GM12801 (cell line): ENCODE measurements around the gene C1orf198.

Source experiments
- TF ChIP-seq, protein P1 (sequence below): IDR thresholded peaks from one replicate; pipeline ENCODE4 v1.5.1; 2011; ENCODE audit warnings: control low read depth; ENCODE audit not compliant: insufficient read length; ENCODE audit errors: extremely low read depth

The C1orf198 gene

DNA sequence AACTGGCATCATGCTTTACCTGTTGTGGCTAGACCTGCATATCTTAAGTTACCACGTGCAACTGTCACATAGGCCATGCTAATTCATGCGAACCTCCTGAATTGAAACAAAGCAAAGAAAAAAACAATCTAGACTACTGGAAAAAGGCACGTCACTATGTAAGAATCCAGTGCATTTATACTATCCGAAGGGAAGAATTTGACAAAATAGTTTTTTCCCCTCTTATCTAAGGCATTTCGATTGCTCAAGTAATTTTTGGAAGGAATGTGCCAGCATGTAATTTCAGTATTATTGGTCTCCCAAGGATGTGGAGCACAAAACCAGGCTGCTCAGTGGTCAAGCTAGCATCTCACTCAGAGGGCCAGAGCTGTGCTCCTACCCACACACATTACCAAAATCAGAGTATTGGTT is 31.5 kb upstream of the C1orf198 start:
- TF ChIP-seq, protein P1, sequence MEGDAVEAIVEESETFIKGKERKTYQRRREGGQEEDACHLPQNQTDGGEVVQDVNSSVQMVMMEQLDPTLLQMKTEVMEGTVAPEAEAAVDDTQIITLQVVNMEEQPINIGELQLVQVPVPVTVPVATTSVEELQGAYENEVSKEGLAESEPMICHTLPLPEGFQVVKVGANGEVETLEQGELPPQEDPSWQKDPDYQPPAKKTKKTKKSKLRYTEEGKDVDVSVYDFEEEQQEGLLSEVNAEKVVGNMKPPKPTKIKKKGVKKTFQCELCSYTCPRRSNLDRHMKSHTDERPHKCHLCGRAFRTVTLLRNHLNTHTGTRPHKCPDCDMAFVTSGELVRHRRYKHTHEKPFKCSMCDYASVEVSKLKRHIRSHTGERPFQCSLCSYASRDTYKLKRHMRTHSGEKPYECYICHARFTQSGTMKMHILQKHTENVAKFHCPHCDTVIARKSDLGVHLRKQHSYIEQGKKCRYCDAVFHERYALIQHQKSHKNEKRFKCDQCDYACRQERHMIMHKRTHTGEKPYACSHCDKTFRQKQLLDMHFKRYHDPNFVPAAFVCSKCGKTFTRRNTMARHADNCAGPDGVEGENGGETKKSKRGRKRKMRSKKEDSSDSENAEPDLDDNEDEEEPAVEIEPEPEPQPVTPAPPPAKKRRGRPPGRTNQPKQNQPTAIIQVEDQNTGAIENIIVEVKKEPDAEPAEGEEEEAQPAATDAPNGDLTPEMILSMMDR, result no peak

GRCh38 chr1:230898748-230899147 is 30.4 kb upstream of the C1orf198 start:
- TF ChIP-seq, protein P1, result no peak

DNA sequence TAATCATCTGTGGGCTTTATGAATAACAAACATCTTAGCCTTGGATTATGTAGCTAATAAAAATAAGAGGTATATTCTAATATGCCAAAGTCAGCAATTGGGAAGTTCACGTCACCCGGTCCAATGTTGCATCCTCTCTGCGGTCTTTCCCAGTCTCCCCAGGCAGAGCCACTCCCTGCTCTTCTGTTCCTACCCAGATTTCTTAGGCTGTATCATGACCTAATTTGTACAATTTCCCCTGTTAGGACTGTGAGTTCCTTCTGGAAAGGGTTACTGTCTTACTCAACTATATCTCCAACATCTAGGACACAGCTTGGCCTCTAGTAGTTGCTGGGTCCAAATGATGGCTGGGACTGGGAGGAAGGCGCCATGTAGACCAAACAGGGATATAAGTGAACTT is 29.8 kb upstream of the C1orf198 start:
- TF ChIP-seq, protein P1, result no peak

DNA sequence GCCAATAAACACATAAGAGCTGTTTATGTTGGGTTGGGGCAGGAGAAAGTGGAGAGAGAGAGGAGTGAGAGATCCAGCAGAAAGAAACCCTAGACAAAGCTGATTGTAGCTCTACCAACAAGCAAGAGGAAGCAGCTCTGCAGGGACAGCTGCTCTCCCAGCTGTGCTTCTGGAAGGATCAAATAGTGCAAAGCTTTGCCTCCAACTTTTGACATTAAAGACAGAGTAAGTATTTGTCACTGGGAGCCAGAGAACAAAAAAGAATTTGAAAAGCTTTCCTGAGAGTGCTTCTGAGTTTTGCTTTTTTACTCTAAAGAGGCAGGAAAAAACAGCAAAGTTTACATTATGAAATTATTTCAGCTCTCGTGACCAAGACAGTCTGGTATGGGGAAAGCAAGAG is 28.5 kb upstream of the C1orf198 start:
- TF ChIP-seq, protein P1, result no peak

DNA sequence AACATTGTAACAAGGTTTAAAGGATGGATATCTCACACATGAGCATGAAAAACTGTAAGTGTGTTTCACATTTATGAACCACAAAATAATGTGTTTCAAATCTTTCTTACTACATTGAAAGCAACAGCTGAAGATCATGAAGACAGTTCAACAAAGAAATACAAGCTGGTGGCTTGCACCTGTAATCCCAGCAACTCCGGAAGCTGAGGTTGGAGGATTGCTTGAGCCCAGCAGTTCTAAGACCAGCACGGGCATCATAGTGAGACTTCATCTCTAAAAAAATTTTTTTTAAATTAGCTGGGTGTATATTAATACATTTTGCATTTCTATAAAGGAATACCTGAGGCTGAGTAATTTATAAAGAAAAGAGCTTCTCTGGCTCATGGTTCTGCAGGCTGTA is 27.1 kb upstream of the C1orf198 start:
- TF ChIP-seq, protein P1, result no peak

GRCh38 chr1:230894664-230895063 is 26.3 kb upstream of the C1orf198 start:
- TF ChIP-seq, protein P1, result no peak

DNA sequence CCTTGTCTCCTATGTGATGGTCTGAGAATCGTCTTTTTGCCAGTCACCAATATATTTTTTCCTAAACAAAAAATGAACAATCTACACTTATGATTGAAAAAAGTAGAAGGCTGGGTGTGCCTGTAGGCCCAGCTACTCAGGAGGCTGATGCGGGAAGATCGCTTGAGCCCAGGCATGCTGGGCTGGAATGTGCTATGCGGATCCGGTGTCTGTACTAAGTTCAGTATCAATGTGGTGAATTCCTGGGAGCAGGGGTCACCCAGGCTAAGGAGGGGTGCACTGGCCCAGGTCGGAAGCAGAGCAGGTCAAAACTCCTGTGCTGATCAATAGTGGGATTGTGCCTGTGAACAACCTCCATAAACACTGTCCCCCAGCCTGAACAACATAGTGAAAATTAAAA is 25.7 kb upstream of the C1orf198 start:
- TF ChIP-seq, protein P1, result no peak

- TF ChIP-seq, protein P1, result no peak
Observed at GRCh38 chr1:230892018-230892491, 23.7 kb upstream of the C1orf198 start.
